Measurements from ENCODE around the gene CDH13. TPM values are rescaled to one million over a fixed set of nuclear protein-coding genes. Genes with fewer than 3 reads are reported as not detected.

The CDH13 gene
- total RNA-seq, 1 experiment from 2014 or later, result 49.3 TPM

DNA sequence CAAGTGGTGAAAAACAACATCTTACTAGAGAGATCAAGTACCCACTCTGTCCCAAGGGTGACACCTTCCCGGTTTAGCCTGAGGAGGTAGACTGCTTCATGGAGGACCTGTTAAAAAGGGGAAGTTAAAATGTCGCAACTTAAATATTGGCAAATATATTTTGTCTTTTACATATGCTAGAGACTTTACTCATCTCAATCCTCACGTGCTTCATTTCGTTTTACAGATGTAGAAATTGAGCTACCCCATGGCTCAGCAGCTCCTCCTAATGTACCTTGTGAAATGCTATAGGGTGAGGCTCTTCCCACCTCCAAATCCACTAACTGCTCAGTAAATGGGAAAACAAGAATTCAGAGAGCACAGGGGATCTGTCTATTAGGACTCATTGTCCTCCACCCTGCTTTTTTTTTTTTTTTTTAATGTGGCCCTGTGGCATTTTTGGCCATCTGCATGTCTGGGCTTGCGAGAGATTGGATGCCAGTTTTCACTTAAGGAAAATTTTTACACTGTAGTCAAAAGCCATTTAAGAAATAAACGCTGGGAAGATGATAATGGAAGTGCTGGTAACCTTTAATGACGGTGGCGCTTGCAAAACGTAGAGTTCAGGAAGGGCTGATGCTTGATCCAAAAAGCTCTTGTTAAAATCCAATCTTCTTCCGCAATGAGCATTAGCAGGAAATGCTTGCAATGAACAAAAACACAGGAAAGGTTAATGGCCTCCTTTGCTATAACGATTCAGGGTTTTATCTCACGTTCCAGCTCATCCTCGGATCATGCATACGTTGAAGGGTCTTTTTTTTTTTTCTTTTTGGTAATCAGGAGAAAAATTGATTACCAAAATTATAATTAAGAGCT is 1220.8 kb downstream of the CDH13 start:
- Mint-ChIP-seq H3K36me3 (ENCODE audit: insufficient read depth, unreplicated experiment) (no peaks in the 10 kb centered on the region), H3K27ac (ENCODE audit: low read depth, unreplicated experiment) (no peak overlapping the region), H3K4me3 (ENCODE audit: unreplicated experiment) (no peak overlapping the region), H3K27me3 (ENCODE audit: insufficient read depth, unreplicated experiment) (peaks cover 17% of the 10 kb centered on the region), H3K4me1 (ENCODE audit: insufficient read depth, unreplicated experiment) (peaks cover 14% of the 10 kb centered on the region), H3K9me3 (ENCODE audit: unreplicated experiment) (no peaks in the 10 kb centered on the region)
- intact Hi-C loops (cut with micrococcal nuclease), result no loop called here
- CTCF ChIA-PET, result interaction anchor here (1.1 to 1.2 kb wide), 2 partner anchors 37 to 218 kb away, joined by 3 read pairs; no protein-coding TSS in a partner anchor
- POLR2A ChIA-PET, result interaction anchor here (0.6 to 2.5 kb wide), 11 partner anchors 11 to 1765 kb away, joined by 3 to 8 read pairs (median 4); partner anchors contain the start of gene MBTPS1
- peak; percentile 40 for DNase-seq (ENCODE audit: unreplicated experiment)
- TF ChIP-seq, protein P1, sequence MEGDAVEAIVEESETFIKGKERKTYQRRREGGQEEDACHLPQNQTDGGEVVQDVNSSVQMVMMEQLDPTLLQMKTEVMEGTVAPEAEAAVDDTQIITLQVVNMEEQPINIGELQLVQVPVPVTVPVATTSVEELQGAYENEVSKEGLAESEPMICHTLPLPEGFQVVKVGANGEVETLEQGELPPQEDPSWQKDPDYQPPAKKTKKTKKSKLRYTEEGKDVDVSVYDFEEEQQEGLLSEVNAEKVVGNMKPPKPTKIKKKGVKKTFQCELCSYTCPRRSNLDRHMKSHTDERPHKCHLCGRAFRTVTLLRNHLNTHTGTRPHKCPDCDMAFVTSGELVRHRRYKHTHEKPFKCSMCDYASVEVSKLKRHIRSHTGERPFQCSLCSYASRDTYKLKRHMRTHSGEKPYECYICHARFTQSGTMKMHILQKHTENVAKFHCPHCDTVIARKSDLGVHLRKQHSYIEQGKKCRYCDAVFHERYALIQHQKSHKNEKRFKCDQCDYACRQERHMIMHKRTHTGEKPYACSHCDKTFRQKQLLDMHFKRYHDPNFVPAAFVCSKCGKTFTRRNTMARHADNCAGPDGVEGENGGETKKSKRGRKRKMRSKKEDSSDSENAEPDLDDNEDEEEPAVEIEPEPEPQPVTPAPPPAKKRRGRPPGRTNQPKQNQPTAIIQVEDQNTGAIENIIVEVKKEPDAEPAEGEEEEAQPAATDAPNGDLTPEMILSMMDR (IDR thresholded peaks at IDR 0.05; ENCODE audit: unreplicated experiment), result no peak
- no TSS peak for BruUV-seq (replicated peaks)

DNA sequence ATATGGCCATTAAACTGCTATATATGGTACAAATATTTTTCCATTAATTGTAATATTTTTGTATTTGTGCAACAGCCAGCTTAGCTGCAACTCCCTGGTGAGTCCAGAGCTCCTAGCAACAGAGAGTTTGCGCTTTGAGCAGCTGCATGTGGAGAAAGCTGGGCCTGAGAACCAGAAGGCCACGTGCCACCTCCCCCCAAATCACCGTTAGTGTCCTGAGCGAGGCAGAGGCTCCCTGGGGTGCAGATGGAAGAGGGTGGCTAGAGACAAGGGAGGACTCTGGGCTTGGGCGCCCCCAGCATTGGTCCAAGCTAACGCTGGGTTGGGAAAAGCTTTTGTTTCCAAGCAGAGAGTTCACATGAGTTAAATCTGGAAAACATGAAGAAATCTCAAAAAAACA is 1222.7 kb downstream of the CDH13 start:
- DNase-seq (ENCODE audit: unreplicated experiment), result no peak
- CTCF ChIA-PET, result interaction anchor here (0.8 to 1.3 kb wide), 3 partner anchors 23 to 80 kb away, joined by 3 to 4 read pairs (median 3); no protein-coding TSS in a partner anchor
- no peaks in the 10 kb centered on the region for H3K9me3 Mint-ChIP-seq (ENCODE audit: unreplicated experiment)
- peaks cover 19% of the 10 kb centered on the region for H3K27me3 Mint-ChIP-seq (ENCODE audit: insufficient read depth, unreplicated experiment)
- no peak overlapping the region for H3K4me3 Mint-ChIP-seq (ENCODE audit: unreplicated experiment)
- POLR2A ChIA-PET, result no interaction called here
- TF ChIP-seq, protein P1 (IDR thresholded peaks at IDR 0.05; ENCODE audit: unreplicated experiment), result no peak
- no peaks in the 10 kb centered on the region for H3K36me3 Mint-ChIP-seq (ENCODE audit: insufficient read depth, unreplicated experiment)
- no peak overlapping the region for H3K27ac Mint-ChIP-seq (ENCODE audit: low read depth, unreplicated experiment)
- peaks cover 14% of the 10 kb centered on the region for H3K4me1 Mint-ChIP-seq (ENCODE audit: insufficient read depth, unreplicated experiment)
- BruUV-seq (replicated peaks), result no TSS peak
- intact Hi-C loops (cut with micrococcal nuclease), result no loop called here

Small RNA genes within 50 kb of the gene (microRNA-seq; reads per million reads assigned to microRNA genes)
- not detected for gene MIR3182
- gene MIR8058, result not detected

Data from MCF 10A (cell line).